Hematopoietic multipotent progenitor cell treated with erythropoietin and hydrocortisone succinate and interleukin-3 and kit ligand, for 8 days (in vitro differentiated cells): ENCODE measurements around the gene MOV10.
"Not testable (repeated sequence)": the region's sequence is repeated elsewhere in the genome, so short reads cannot be mapped to it uniquely, and the experiment has no call there.

Source experiments
- DNase-seq: peaks from one replicate; pipeline ENCODE4 v3.0.0-alpha.2; 2015

Gene MOV10

GRCh38 chr1:112714313-112715263 is 40.1 kb downstream of the MOV10 start:
- DNase-seq: no peak

GRCh38 chr1:112715264-112716053 is 41.0 kb downstream of the MOV10 start, which contains the start of gene PPM1J:
Gene PPM1J, minus strand, starts transcription at chr1:112715332. Its CDS starts 31 bp downstream, at chr1:112715301.
- peak; percentile 95 for DNase-seq

- DNase-seq: peak; percentile 90
Measured at GRCh38 chr1:112716133-112716720, 41.8 kb downstream of the MOV10 start.

GRCh38 chr1:112717263-112717873 is 42.9 kb downstream of the MOV10 start:
- no peak for DNase-seq

GRCh38 chr1:112718691-112719418 is 44.4 kb downstream of the MOV10 start:
- peak; percentile 72 for DNase-seq

- no peak for DNase-seq
Measured at GRCh38 chr1:112719706-112720105, 45.2 kb downstream of the MOV10 start.

GRCh38 chr1:112720800-112721199 is 46.3 kb downstream of the MOV10 start:
- no peak for DNase-seq

- DNase-seq: not testable (repeated sequence)
Measured at GRCh38 chr1:112721294-112721693, 46.8 kb downstream of the MOV10 start.

GRCh38 chr1:112721966-112722524 is 47.6 kb downstream of the MOV10 start:
- DNase-seq: no peak

GRCh38 chr1:112722601-112723510 is 48.4 kb downstream of the MOV10 start:
- DNase-seq: no peak

GRCh38 chr1:112723511-112723839 is 49.0 kb downstream of the MOV10 start:
- no peak for DNase-seq

GRCh38 chr1:112724240-112724639 is 49.8 kb downstream of the MOV10 start:
- DNase-seq: not testable (repeated sequence)

- DNase-seq: no peak
Measured at GRCh38 chr1:112727716-112728115, 53.3 kb downstream of the MOV10 start.

- not testable (repeated sequence) for DNase-seq
Measured at GRCh38 chr1:112728306-112728971, 54.0 kb downstream of the MOV10 start.

- not testable (repeated sequence) for DNase-seq
Measured at GRCh38 chr1:112729011-112729410, 54.6 kb downstream of the MOV10 start.

- DNase-seq: no peak
Measured at GRCh38 chr1:112729909-112730308, 55.5 kb downstream of the MOV10 start.

- DNase-seq: no peak
Measured at GRCh38 chr1:112731451-112731850, 57.0 kb downstream of the MOV10 start.

- DNase-seq: no peak
Measured at GRCh38 chr1:112735752-112736151, 61.3 kb downstream of the MOV10 start.

- DNase-seq: no peak
Measured at GRCh38 chr1:112737573-112737972, 63.1 kb downstream of the MOV10 start.
